NCI-H446 treated with DMSO at 0.1 percent for 48 hours (cell line): ENCODE data around the gene SMIM38.

Experiments
- DNase-seq: peaks from one replicate; lab custom pipeline; 2025; lab: John Stamatoyannopoulos, UW

SMIM38 gene

GRCh38 chr11:69155302-69156234 lies at the start of gene SMIM38:
Gene SMIM38 (plus strand): TSS chr11:69155935. CDS start chr11:69157847, 1,912 bp downstream.
- no peak for DNase-seq

- DNase-seq: no peak
Observed at GRCh38 chr11:69106031-69106811, 49.5 kb upstream of the SMIM38 start.

- DNase-seq: no peak
Observed at GRCh38 chr11:69107413-69107812, 48.3 kb upstream of the SMIM38 start.

GRCh38 chr11:69108030-69108429 lies 47.7 kb upstream of the SMIM38 start:
- no peak for DNase-seq

- DNase-seq: no peak
Observed at GRCh38 chr11:69108559-69108958, 47.2 kb upstream of the SMIM38 start.

GRCh38 chr11:69109101-69109500 lies 46.6 kb upstream of the SMIM38 start:
- no peak for DNase-seq

GRCh38 chr11:69110451-69110850 lies 45.3 kb upstream of the SMIM38 start:
- DNase-seq: no peak

GRCh38 chr11:69111624-69112542 lies 43.9 kb upstream of the SMIM38 start:
- DNase-seq: no peak

GRCh38 chr11:69113226-69113625 lies 42.5 kb upstream of the SMIM38 start:
- DNase-seq: no peak

- no peak for DNase-seq
Observed at GRCh38 chr11:69113646-69114340, 41.9 kb upstream of the SMIM38 start.

- DNase-seq: no peak
Observed at GRCh38 chr11:69114362-69114761, 41.4 kb upstream of the SMIM38 start.

- DNase-seq: no peak
Observed at GRCh38 chr11:69114811-69115523, 40.8 kb upstream of the SMIM38 start.

GRCh38 chr11:69115586-69116560 lies 39.9 kb upstream of the SMIM38 start:
- no peak for DNase-seq

- no peak for DNase-seq
Observed at GRCh38 chr11:69116671-69117070, 39.1 kb upstream of the SMIM38 start.

GRCh38 chr11:69119190-69119589 lies 36.5 kb upstream of the SMIM38 start:
- no peak for DNase-seq

GRCh38 chr11:69120096-69120875 lies 35.4 kb upstream of the SMIM38 start:
- DNase-seq: no peak

- DNase-seq: no peak
Observed at GRCh38 chr11:69121021-69121420, 34.7 kb upstream of the SMIM38 start.

- no peak for DNase-seq
Observed at GRCh38 chr11:69121621-69122325, 34.0 kb upstream of the SMIM38 start.
